ENCODE results near the gene RAD51B. TPM values are rescaled to one million over a fixed set of nuclear protein-coding genes. Genes with fewer than 3 reads are reported as not detected.
A peak's percentile ranks its signal among the peaks of the same experiment; 100 is the strongest.

The RAD51B gene
- polyA plus RNA-seq, 1 donor, result 13.3 TPM

- peak; percentile 77 for DNase-seq
Measured at GRCh38 chr14:68363843-68364767, 544.5 kb downstream of the RAD51B start.

GRCh38 chr14:68364792-68365192 is 545.2 kb downstream of the RAD51B start:
- DNase-seq, result no peak

- DNase-seq, result no peak
Measured at GRCh38 chr14:68365228-68365627, 545.6 kb downstream of the RAD51B start.

GRCh38 chr14:68366656-68367055 is 547.1 kb downstream of the RAD51B start:
- no peak for DNase-seq

GRCh38 chr14:68367536-68367935 is 548.0 kb downstream of the RAD51B start:
- DNase-seq, result no peak

GRCh38 chr14:68368850-68369249 is 549.3 kb downstream of the RAD51B start:
- no peak for DNase-seq

GRCh38 chr14:68369281-68370056 is 549.9 kb downstream of the RAD51B start:
- DNase-seq, result no peak

GRCh38 chr14:68370057-68370360 is 550.4 kb downstream of the RAD51B start:
- no peak for DNase-seq

GRCh38 chr14:68372368-68372767 is 552.8 kb downstream of the RAD51B start:
- no peak for DNase-seq

- DNase-seq, result no peak
Measured at GRCh38 chr14:68373124-68373646, 553.6 kb downstream of the RAD51B start.

- DNase-seq, result no peak
Measured at GRCh38 chr14:68373847-68374444, 554.4 kb downstream of the RAD51B start.

- DNase-seq, result no peak
Measured at GRCh38 chr14:68374682-68375081, 555.1 kb downstream of the RAD51B start.

GRCh38 chr14:68375376-68375775 is 555.8 kb downstream of the RAD51B start:
- DNase-seq, result no peak

- no peak for DNase-seq
Measured at GRCh38 chr14:68376067-68376779, 556.6 kb downstream of the RAD51B start.

GRCh38 chr14:68377006-68377405 is 557.4 kb downstream of the RAD51B start:
- DNase-seq, result no peak

- DNase-seq, result no peak
Measured at GRCh38 chr14:68377459-68377858, 557.9 kb downstream of the RAD51B start.

GRCh38 chr14:68379510-68380328 is 560.1 kb downstream of the RAD51B start:
- DNase-seq, result no peak

- no peak for DNase-seq
Measured at GRCh38 chr14:68380329-68380741, 560.8 kb downstream of the RAD51B start.

GRCh38 chr14:68384335-68384734 is 564.8 kb downstream of the RAD51B start:
- no peak for DNase-seq

GRCh38 chr14:68384881-68385280 is 565.3 kb downstream of the RAD51B start:
- DNase-seq, result no peak

GRCh38 chr14:68386446-68386845 is 566.9 kb downstream of the RAD51B start:
- no peak for DNase-seq

Data from left kidney (tissue), 2 donors.